ENCODE data around the gene STIMATE.

GRCh38 chr3:52879090-52879489 is 18.3 kb downstream of the STIMATE start:
- no peak for TF ChIP-seq CTCF (conservative IDR thresholded peaks at IDR 0.05; ENCODE audit: low read depth, low read length)
- TF ChIP-seq POLR2A (IDR thresholded peaks at IDR 0.05; ENCODE audit: low read depth, low read length): no peak
- no peak for TF ChIP-seq SMC3 (IDR thresholded peaks at IDR 0.05; ENCODE audit: low read depth, low read length)
- TF ChIP-seq RAD21 (IDR thresholded peaks at IDR 0.05; ENCODE audit: low read length): no peak
- no peak for TF ChIP-seq FOS (IDR thresholded peaks at IDR 0.05; ENCODE audit: low read depth, low read length)
- no peak for TF ChIP-seq USF2 (IDR thresholded peaks at IDR 0.05; ENCODE audit: low read depth, low read length)
- TF ChIP-seq MAZ (IDR thresholded peaks at IDR 0.05; ENCODE audit: borderline replicate concordance, low read depth, low read length): no peak
- no peak for TF ChIP-seq CHD1 (IDR thresholded peaks at IDR 0.05; ENCODE audit: low read depth, low read length)
- no peak; the same call in 1 of the 2 replicates for TF ChIP-seq RFX5 (IDR thresholded peaks at IDR 0.05; ENCODE audit: low read depth, low read length)
- no peak for TF ChIP-seq MXI1 (IDR thresholded peaks at IDR 0.05; ENCODE audit: borderline replicate concordance, low read depth, low read length)
- no peak for TF ChIP-seq CEBPB (IDR thresholded peaks at IDR 0.05; ENCODE audit: low read depth, low read length)
- no peak for TF ChIP-seq BHLHE40 (IDR thresholded peaks at IDR 0.05; ENCODE audit: low read depth, low read length)

Data from IMR-90 (cell line).